Measurements from ENCODE around the gene MCM10.

DNA sequence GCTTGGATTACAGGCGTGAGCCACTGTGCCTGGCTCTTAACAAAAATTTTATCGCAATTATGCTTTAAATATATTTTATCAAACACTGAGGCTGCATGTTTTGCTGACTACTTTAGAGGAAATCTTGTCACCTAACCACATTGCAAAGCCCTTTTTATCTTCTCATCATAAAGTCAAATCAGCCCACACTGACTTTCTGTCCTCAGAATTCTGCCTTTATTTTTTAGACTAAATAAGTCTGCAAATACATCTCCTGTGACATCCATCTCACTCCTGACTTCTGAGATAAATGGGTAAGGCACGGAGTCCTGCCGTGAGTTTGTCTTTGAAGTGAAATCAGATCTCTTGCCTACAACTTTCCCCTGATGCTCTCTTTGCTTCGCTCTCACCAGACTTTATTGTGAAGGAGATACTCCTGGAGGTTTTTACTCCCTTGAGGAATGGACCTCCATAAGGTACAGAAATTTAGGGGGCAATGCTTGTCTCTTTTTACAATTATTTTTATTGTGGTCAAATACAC, 96.3 kb downstream of the MCM10 start:
- TF ChIP-seq CTCF (IDR thresholded peaks at IDR 0.05) (no peak), EZH2 (IDR thresholded peaks at IDR 0.05) (no peak)

Measured in neural progenitor cell (in vitro differentiated cells).